Activated T-cell treated with anti-CD3 and anti-CD28 coated beads, Interleukin-2, amount 50 U/mL, for 1 hour (primary cell): ENCODE results near the gene HERPUD1.

Experiments
- DNase-seq: peaks from one replicate; pipeline ENCODE4 v3.0.0-alpha.2; 2020

The HERPUD1 gene

DNA sequence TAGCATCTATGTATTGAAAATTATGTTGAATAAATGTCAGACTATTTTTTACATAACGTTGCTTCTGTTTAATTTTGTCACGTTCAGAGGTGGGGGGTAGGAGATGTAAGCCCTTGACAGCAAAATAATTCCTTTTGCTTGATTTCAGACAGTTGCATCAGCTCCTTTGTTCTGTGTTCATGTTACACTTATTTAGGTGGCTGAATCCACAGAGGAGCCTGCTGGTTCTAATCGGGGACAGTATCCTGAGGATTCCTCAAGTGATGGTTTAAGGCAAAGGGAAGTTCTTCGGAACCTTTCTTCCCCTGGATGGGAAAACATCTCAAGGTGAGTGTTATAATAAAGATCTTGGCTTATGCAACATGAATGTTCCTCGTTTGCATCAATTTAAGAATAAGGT is 4.5 kb downstream of the HERPUD1 start:
- DNase-seq, result no peak

- DNase-seq, result no peak
Observed at GRCh38 chr16:56936950-56937349, 5.0 kb downstream of the HERPUD1 start.

DNA sequence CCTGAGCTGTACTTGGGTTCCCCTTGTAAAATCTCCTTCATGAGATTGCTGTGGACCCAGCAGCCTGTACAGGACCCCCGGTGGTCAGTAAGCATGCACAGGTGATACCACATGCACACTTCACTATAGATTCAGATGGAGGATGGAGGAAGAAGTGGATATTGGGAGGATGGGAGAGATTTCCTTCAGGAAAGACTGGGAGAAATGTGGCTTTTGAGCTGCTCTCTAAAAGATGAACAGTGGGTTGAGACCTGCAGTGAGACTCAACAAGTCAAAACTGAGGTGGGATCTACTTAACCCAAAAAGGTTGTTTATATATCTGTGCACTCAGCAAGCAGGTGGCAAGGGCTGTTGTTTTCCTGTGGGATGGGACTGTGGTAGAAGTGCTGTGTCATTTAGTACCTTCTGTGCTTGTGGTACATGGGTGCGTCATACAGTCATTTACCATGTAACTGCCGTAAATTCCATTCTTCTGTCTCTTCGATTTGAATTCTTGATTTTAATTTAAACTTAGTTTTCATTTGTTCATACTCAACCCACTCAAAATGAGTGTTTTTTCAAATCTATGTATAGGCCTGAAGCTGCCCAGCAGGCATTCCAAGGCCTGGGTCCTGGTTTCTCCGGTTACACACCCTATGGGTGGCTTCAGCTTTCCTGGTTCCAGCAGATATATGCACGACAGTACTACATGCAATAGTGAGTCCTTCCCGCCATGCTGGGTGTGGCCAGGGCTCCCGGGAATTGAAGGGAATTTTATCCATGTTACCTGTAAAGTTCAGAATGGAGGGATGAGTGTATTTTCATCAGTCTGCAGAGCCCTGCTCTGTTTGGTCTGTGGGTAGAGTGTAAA is 6.9 kb downstream of the HERPUD1 start:
- no peak for DNase-seq

DNA sequence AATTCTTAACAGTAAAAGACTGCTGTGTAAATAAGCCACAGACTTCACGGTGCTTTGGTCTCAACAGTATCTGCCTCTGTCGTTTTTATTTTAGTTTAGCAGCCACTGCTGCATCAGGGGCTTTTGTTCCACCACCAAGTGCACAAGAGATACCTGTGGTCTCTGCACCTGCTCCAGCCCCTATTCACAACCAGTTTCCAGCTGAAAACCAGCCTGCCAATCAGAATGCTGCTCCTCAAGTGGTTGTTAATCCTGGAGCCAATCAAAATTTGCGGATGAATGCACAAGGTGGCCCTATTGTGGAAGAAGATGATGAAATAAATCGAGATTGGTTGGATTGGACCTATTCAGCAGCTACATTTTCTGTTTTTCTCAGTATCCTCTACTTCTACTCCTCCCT is 7.9 kb downstream of the HERPUD1 start:
- no peak for DNase-seq

GRCh38 chr16:56941092-56941491 is 9.2 kb downstream of the HERPUD1 start:
- DNase-seq, result no peak

GRCh38 chr16:56941856-56942331 is 10.0 kb downstream of the HERPUD1 start:
- no peak for DNase-seq

- DNase-seq, result no peak
Observed at GRCh38 chr16:56943761-56944375, 11.9 kb downstream of the HERPUD1 start.

- no peak for DNase-seq
Observed at GRCh38 chr16:56944954-56945839, 13.3 kb downstream of the HERPUD1 start.

GRCh38 chr16:56945847-56946527 is 14.0 kb downstream of the HERPUD1 start:
- no peak for DNase-seq

DNA sequence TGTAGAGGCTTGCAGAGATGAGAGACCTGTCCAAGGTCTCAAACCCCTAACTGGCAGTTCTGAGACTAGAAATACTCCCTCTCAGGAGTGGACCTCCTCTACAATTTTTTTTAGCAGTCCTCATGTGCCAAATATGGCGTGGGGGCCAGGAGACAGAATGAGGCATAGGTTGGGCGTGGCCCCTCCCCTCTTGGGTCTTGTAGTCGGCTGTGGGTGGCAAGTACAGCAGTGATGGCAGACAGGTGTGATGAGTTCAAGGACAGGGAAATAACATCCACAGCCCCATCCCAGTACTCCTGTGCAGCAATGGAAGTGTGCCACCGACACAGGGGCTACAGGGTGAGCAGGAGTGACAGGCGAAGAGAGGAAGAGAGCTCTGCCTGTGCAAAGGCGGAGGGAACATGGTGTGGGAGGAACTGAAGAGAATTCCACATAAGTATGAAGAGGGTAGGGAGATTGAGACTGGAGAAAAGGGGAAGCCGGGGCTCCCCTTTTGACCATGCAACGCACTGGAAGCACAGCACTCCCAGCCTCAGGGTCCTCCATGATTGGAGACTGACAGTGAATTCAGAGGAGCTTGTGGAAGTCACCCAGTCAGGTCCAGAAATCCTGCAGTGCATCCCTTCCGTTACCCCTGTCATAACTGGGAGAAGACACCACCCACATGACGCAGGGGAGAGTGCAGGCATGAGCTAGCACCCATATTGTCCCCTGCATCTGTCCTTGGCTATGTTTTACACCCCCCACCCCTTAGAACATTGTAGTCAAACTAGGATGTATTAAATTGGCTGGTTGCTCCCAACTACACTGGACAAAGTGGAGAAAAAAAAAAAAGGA is 15.0 kb downstream of the HERPUD1 start:
- DNase-seq, result no peak

GRCh38 chr16:56947604-56947995 is 15.7 kb downstream of the HERPUD1 start:
- DNase-seq, result no peak

DNA sequence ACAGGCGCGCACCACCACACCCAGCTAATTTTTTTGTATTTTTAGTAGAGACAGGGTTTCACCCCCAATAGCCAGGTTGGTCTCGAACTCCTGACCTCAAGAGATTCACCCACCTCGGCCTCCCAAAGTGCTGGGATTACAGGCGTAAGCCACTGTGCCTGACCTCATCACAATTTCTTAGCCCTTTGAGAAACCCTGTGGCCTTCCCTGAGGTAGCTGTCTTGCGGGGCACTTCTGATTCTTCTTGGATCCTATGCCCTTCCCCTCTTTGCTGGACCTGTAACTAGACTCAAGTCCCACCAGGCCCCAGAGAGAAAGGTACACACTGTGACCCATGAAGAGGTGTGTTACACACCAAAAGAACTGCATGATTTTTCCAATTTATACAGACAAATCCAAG is 16.3 kb downstream of the HERPUD1 start:
- no peak for DNase-seq

GRCh38 chr16:56950051-56950450 is 18.1 kb downstream of the HERPUD1 start:
- no peak for DNase-seq

GRCh38 chr16:56950455-56950854 is 18.5 kb downstream of the HERPUD1 start:
- DNase-seq, result no peak

- peak; percentile 55 for DNase-seq
Observed at GRCh38 chr16:56950881-56951771, 19.2 kb downstream of the HERPUD1 start.

DNA sequence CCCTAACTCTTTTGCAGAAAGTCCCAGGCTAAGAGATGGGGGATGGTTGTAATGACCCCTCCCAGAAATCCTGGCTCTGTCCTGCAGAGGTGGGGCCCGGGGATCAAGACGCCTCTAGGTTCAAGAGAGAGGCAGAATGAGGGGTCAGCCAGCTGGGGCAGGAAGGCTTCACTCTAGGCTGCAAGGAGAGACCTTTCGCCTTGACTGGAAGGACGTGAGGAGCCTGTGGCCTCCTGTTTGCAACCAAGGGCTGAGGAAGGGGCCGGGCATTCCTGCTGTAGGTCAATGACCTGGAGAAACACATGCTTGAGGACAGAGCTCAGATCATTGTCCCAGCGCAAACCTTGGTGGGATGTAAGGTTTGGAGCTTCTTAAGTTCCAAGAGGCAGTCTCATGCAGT is 21.1 kb downstream of the HERPUD1 start:
- no peak for DNase-seq

DNA sequence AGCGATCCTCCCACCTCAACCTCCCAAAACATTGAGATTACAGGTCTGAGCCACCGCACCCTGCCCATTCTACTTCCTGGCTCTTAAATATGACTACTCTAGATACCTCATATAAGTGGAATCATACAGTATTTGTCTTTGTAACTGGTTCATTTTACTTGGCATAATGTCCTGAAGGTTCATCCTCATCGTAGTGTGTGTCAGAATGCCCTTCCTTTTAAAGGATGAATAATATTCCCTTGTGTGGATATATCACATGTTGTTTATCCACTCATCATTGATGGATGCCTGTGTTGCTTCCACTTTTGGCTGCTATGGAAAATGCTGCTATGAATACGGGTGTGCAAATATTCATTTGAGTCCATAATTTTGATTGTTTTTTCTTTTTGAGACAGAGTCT is 24.1 kb downstream of the HERPUD1 start:
- no peak for DNase-seq

- no peak for DNase-seq
Observed at GRCh38 chr16:56956756-56957155, 24.8 kb downstream of the HERPUD1 start.

DNA sequence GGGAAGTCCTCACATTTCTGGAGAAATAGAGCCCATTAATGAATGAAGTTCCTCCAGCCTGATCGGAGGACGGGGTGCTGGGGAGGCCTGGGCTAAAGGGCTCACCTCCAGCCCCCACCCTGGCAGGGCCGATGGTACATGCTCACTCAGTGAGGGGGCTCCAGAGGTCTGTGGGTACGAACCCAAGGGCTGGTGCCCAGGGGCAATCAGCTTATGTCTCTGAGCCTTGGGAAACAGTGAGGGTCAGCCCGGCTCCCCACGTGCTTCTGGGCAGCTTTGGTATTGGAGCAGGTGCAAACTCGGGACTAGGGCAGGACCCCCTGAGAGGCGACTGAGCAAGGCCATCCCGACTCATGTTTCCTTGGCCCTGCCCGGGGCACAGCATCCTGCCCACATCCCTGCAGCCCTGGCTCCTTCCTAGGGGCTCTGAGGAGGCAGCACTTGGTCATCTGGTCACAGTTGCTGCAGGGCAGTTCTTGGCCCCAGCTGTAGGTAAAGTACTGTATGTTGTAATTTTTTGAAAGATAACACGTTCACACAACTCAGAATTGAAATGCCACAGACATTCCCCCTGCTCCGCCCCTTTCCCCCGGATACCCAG is 28.8 kb downstream of the HERPUD1 start:
- DNase-seq, result no peak

- DNase-seq, result no peak
Observed at GRCh38 chr16:56961386-56961785, 29.4 kb downstream of the HERPUD1 start.
